Epithelial cell of esophagus (primary cell): ENCODE results near the gene MIF.
"Not testable (repeated sequence)": the region's sequence is repeated elsewhere in the genome, so short reads cannot be mapped to it uniquely, and the experiment has no call there.

Experiments used
- DNase-seq: peaks from one replicate; pipeline ENCODE4 v3.0.0; 2010; ENCODE audit warnings: low read depth
- H3K4me3 ChIP-seq: 2 replicates; pipeline ENCODE4 v1.5.1; 2011; ENCODE audit warnings: mild to moderate bottlenecking, low read length, control low read depth
- TF ChIP-seq, protein P1 (sequence below): IDR thresholded peaks from 2 replicates; pipeline ENCODE4 v1.5.1; 2011; ENCODE audit warnings: low read depth, mild to moderate bottlenecking, low read length, control low read depth, inconsistent platforms; ENCODE audit not compliant: insufficient read depth; ENCODE audit errors: missing control alignments

MIF gene

DNA sequence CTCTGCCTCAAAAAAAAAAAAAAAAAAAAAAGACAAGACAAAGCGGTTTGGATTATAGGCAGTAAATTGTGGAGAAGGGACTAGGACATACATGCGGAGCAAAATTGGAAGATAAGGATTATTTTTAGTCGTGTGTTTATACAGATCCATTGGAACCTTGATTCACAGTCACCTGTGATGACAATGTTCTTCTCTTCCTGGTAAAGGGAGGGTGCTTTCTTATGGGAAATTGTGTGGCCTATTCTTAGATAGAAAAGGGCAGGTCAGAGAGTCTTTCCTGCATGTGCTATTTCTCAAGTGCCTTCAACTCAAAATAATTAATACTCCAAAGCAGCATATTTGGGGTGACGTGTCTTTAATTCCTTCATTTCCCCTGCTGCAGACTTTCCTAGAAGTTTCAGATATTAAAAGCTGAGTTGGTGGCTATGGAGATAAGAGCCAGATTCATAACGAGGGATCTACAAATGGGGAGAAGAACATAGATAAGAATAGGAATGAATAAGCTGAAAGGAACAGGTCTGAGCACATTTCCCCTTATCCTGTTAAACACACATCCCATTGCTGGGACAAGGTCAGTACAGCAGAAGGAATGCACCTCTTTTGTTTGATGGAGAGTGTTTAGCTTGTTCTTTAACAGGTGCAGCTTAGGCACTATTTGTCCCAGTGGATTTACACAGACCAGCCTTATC is 44.3 kb downstream of the MIF start:
- no peak overlapping the region for H3K4me3 ChIP-seq
- DNase-seq, result no peak
- TF ChIP-seq, protein P1, sequence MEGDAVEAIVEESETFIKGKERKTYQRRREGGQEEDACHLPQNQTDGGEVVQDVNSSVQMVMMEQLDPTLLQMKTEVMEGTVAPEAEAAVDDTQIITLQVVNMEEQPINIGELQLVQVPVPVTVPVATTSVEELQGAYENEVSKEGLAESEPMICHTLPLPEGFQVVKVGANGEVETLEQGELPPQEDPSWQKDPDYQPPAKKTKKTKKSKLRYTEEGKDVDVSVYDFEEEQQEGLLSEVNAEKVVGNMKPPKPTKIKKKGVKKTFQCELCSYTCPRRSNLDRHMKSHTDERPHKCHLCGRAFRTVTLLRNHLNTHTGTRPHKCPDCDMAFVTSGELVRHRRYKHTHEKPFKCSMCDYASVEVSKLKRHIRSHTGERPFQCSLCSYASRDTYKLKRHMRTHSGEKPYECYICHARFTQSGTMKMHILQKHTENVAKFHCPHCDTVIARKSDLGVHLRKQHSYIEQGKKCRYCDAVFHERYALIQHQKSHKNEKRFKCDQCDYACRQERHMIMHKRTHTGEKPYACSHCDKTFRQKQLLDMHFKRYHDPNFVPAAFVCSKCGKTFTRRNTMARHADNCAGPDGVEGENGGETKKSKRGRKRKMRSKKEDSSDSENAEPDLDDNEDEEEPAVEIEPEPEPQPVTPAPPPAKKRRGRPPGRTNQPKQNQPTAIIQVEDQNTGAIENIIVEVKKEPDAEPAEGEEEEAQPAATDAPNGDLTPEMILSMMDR, result no peak

DNA sequence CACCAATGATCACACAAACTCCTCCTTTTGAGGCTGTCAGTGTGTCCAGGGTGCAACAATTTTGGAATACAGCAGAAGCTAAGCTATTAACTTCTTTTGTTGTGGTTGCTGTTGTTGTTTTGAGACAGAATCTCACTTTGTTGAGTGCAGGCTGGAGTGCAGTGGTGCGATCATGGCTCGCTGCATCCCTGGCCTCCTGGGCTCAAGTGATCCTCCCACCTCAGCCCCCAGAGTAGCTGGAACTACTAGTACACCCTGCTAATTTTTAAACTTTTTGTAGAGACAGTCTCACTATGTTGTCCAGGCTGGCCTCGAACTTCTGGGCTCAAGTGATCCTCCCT is 44.8 kb downstream of the MIF start:
- TF ChIP-seq, protein P1, result no peak
- no peak overlapping the region for H3K4me3 ChIP-seq
- DNase-seq, result no peak

DNA sequence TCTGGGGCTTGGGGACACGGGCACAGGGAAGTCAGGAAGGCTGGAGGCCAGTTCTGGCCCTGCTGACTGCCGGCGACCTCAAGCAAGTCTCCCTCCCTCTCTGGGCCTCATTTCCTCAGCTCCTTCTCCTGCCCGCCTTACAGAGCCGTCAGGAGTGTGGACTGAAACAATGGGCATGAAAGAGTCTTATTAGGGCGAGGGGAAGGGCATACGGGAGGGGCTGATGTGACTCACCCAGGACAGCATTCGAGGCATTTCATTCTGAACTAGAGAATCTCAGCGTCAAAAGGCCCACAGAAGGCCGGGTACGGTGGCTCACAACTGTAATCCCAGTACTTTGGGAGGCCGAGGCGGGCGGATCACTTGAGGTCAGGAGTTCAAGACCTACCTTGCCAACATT is 46.0 kb downstream of the MIF start:
- H3K4me3 ChIP-seq, DNase-seq: not testable (repeated sequence)
